Pancreas (tissue), 10 donors: ENCODE measurements around the gene CA14. TPM values are rescaled to one million over a fixed set of nuclear protein-coding genes. Genes with fewer than 3 reads are reported as not detected.

Experiments
- ATAC-seq, 4 donors: fragments of 200-7000 bp; cut with Tn5 transposase; one replicate each; pipeline versions ENCODE4 v1.8.0 to v1.9.1; 2020; ENCODE audit warnings: mild to moderate bottlenecking in 4 of 4, moderate library complexity in 4 of 4
- DNase-seq, 6 donors: peaks; one replicate each; pipeline ENCODE4 v3.0.0-alpha.2; 2020
- FAIRE-seq: peaks from 2 replicates; lab custom pipeline; 2012; peaks lifted over from hg19 to GRCh38; lab: Jason Lieb, UNC
- H3K27ac ChIP-seq, 4 donors: fragments of 200-600 bp; sonication (generic); 1 replicate in 3 of 4; 2 replicates in 1 of 4; pipeline versions ENCODE4 v1.5.0 to v1.8.0; 2020
- H3K27me3 ChIP-seq, 4 donors: fragments of 200-600 bp; one replicate each; pipeline ENCODE4 v1.8.0; 2021
- H3K36me3 ChIP-seq, 3 donors: fragments of 200-600 bp; sonication (generic) in 1 of 3; one replicate each; pipeline versions ENCODE4 v1.5.0 to v1.8.0; 2020 to 2021
- H3K4me1 ChIP-seq, 3 donors: fragments of 200-600 bp; one replicate each; pipeline ENCODE4 v1.8.0; 2021
- H3K4me3 ChIP-seq, 4 donors: fragments of 200-600 bp; sonication (generic) in 2 of 4; one replicate each; pipeline versions ENCODE4 v1.5.0 to v1.8.0; 2020 to 2021
- H3K9me3 ChIP-seq, 4 donors: fragments of 200-600 bp; one replicate each; pipeline ENCODE4 v1.8.0; 2021
- CTCF ChIP-seq, 4 donors: fragments of 200-600 bp; sonication (generic) in 3 of 4; IDR thresholded peaks; one replicate each; pipeline versions ENCODE4 v1.5.0 to v1.8.0; 2021; ENCODE audit warnings: antibody characterized with exemption in 4 of 4
- WGBS, 2 donors: extraction: QIAGEN DNeasy Blood & Tissue Kit; methylation state at CpG; one replicate each; pipeline ENCODE4 v1.1.7; 2013; 5-methylcytosine and 5-hydroxymethylcytosine counted together
- intact Hi-C, 3 donors: fragments of 100-400 bp; cut with DNase I; formaldehyde crosslinking; loops; one replicate each; pipeline versions ENCODE4 v1.11.1 to v1.14.2; 2022
- polyA plus RNA-seq, 2 donors: library from polyadenylated mRNA; stranded (reverse); fragments of 200-250 nt; gene quantifications; one replicate each; pipeline ENCODE4 v1.2.3, GENCODE V29; 2013
- total RNA-seq, 6 donors: library from RNA; stranded (reverse); fragmentation: NEBNext Ultra II Directional in 4 of 6; extraction: Animal tissue kit (Norgen Biotek cat#: 25700) in 4 of 6; gene quantifications; one replicate each; pipeline versions ENCODE4 v1.2.1 to v1.2.4, GENCODE V29; 2021 to 2023
- donor health status: healthy with polysubstance abuse.
- donor health status: DM: no; HTN: no; CAD: no; lungs with moderate emphysema.
- donor health status: DM: no; HTN: no; CAD: no.
- donor health status: control.
- donor health status: control.
- donor health status: Bipolar disorder and iron deficiency.
- donor health status: DM: yes; HTN: yes; CAD: no.
- donor health status: DM: no; HTN: no; CAD: no.
- donor health status: DM: no; HTN: no; CAD: no.
- donor health status: DM: yes; HTN: yes; CAD: no.

The CA14 gene
- total and polyA plus RNA-seq, 8 donors: 0.14 to 0.19 (median 0.19) TPM; not detected in 5

GRCh38 chr1:150267896-150268295, 10.3 kb downstream of the CA14 start:
- no peak for ATAC-seq
- H3K4me1 ChIP-seq: peaks cover 0 to 12% (median 0%) of the 10 kb centered on the region in 3 donors
- no peak for FAIRE-seq
- 16 to 17% methylated on average over 6 of the region's 6 CpGs for WGBS, 2 donors
- no peaks in the 10 kb centered on the region for H3K27me3 ChIP-seq
- peak overlapping the region; percentile 48 to 98 (median 94) for H3K4me3 ChIP-seq
- peaks cover 0 to 15% (median 4%) of the 10 kb centered on the region in 3 donors for H3K36me3 ChIP-seq
- H3K27ac ChIP-seq: peak overlapping the region in 2 of 4 donors; percentile 82 to 87
- TF ChIP-seq CTCF (IDR thresholded peaks at IDR 0.05): no peak
- intact Hi-C loops: no loop called here
- DNase-seq: no peak
- no peaks in the 10 kb centered on the region for H3K9me3 ChIP-seq

GRCh38 chr1:150268340-150268704, 10.7 kb downstream of the CA14 start:
- Histone ChIP-seq H3K27me3 (no peaks in the 10 kb centered on the region), H3K4me1 (peaks cover 0 to 12% (median 0%) of the 10 kb centered on the region in 3 donors), H3K4me3 (peak overlapping the region; percentile 48 to 98 (median 94)), H3K36me3 (peaks cover 0 to 15% (median 4%) of the 10 kb centered on the region in 3 donors), H3K9me3 (no peaks in the 10 kb centered on the region), H3K27ac (peak overlapping the region; percentile 60 to 87 (median 78))
- ATAC-seq (peak; percentile 46 to 67 (median 54)), FAIRE-seq (no peak), DNase-seq (peak in 4 of 6 donors; percentile 29 to 54 (median 38))
- 0% methylated on average over 21 of the region's 21 CpGs for WGBS, 2 donors
- TF ChIP-seq CTCF (IDR thresholded peaks at IDR 0.05): no peak
- intact Hi-C loops: no loop called here

GRCh38 chr1:150268705-150269403, 11.3 kb downstream of the CA14 start, which contains the start of gene APH1A:
TSS of gene APH1A (minus strand) at chr1:150269016. CDS start at chr1:150268810, 206 bp downstream.
- ATAC-seq (peak; percentile 99), FAIRE-seq (no peak), DNase-seq (peak; percentile 93 to 98 (median 94))
- Histone ChIP-seq H3K9me3 (no peaks in the 10 kb centered on the region), H3K27me3 (no peaks in the 10 kb centered on the region), H3K4me1 (peaks cover 0 to 12% (median 0%) of the 10 kb centered on the region in 3 donors), H3K4me3 (peak within 1 kb of the TSS; percentile 48 to 98 (median 94)), H3K27ac (peak within 1 kb of the TSS; percentile 60 to 87 (median 78)), H3K36me3 (peaks cover 0 to 15% (median 4%) of the 10 kb centered on the region in 3 donors)
- intact Hi-C loops: no loop called here
- 1% methylated on average over 49 of the region's 49 CpGs for WGBS, 2 donors
- no peak for TF ChIP-seq CTCF (IDR thresholded peaks at IDR 0.05)

GRCh38 chr1:150269451-150269850, 11.9 kb downstream of the CA14 start:
- peaks cover 0 to 12% (median 0%) of the 10 kb centered on the region in 3 donors for H3K4me1 ChIP-seq
- no peaks in the 10 kb centered on the region for H3K27me3 ChIP-seq
- H3K4me3 ChIP-seq: peak overlapping the region in 2 of 4 donors; percentile 92 to 98
- ATAC-seq (no peak), DNase-seq (no peak), FAIRE-seq (no peak)
- intact Hi-C loops: no loop called here
- peak overlapping the region in 2 of 4 donors; percentile 82 to 87 for H3K27ac ChIP-seq
- H3K9me3 ChIP-seq: no peaks in the 10 kb centered on the region
- TF ChIP-seq CTCF (IDR thresholded peaks at IDR 0.05): no peak
- 32 to 41% methylated on average over 10 of the region's 10 CpGs for WGBS, 2 donors
- peaks cover 0 to 15% (median 4%) of the 10 kb centered on the region in 3 donors for H3K36me3 ChIP-seq
